HG02970 (cell line): ENCODE results near the gene TMEM135.

Experiments
- ATAC-seq: cut with Tn5 transposase; IDR thresholded peaks from one replicate; pipeline ENCODE4 v1.9.1; 2021; ENCODE audit warnings: mild to moderate bottlenecking, moderate library complexity, moderate number of reproducible peaks; ENCODE audit not compliant: unreplicated experiment, low FRiP score

TMEM135 gene

GRCh38 chr11:87330187-87330601 lies 292.5 kb downstream of the TMEM135 start:
- no peak for ATAC-seq

GRCh38 chr11:87331273-87331672 lies 293.5 kb downstream of the TMEM135 start:
- ATAC-seq = no peak

- ATAC-seq = no peak
Observed at GRCh38 chr11:87338046-87338639, 300.4 kb downstream of the TMEM135 start.

GRCh38 chr11:87339416-87339815 lies 301.7 kb downstream of the TMEM135 start:
- no peak for ATAC-seq

GRCh38 chr11:87347441-87347840 lies 309.7 kb downstream of the TMEM135 start:
- no peak for ATAC-seq

GRCh38 chr11:87347854-87348253 lies 310.1 kb downstream of the TMEM135 start:
- ATAC-seq = no peak

GRCh38 chr11:87351676-87352075 lies 313.9 kb downstream of the TMEM135 start:
- no peak for ATAC-seq

- ATAC-seq = peak; percentile 85
Observed at GRCh38 chr11:87352759-87353707, 315.3 kb downstream of the TMEM135 start.

GRCh38 chr11:87353771-87354345 lies 316.1 kb downstream of the TMEM135 start:
- no peak for ATAC-seq

GRCh38 chr11:87355596-87355995 lies 317.9 kb downstream of the TMEM135 start:
- no peak for ATAC-seq

GRCh38 chr11:87356428-87356827 lies 318.7 kb downstream of the TMEM135 start:
- no peak for ATAC-seq

GRCh38 chr11:87358461-87358860 lies 320.7 kb downstream of the TMEM135 start:
- no peak for ATAC-seq

- no peak for ATAC-seq
Observed at GRCh38 chr11:87359401-87359800, 321.7 kb downstream of the TMEM135 start.

GRCh38 chr11:87361891-87362290 lies 324.2 kb downstream of the TMEM135 start:
- ATAC-seq = no peak

- ATAC-seq = no peak
Observed at GRCh38 chr11:87366346-87366745, 328.6 kb downstream of the TMEM135 start.

GRCh38 chr11:87366763-87367405 lies 329.1 kb downstream of the TMEM135 start:
- ATAC-seq = no peak

- ATAC-seq = no peak
Observed at GRCh38 chr11:87368151-87368550, 330.4 kb downstream of the TMEM135 start.

- no peak for ATAC-seq
Observed at GRCh38 chr11:87368858-87369480, 331.2 kb downstream of the TMEM135 start.

- ATAC-seq = no peak
Observed at GRCh38 chr11:87369888-87370287, 332.2 kb downstream of the TMEM135 start.

GRCh38 chr11:87372065-87372464 lies 334.3 kb downstream of the TMEM135 start:
- no peak for ATAC-seq
